ENCODE data around the gene DDX17. TPM values are rescaled to one million over a fixed set of nuclear protein-coding genes. Genes with fewer than 3 reads are reported as not detected.
A peak's percentile ranks its signal among the peaks of the same experiment; 100 is the strongest.

Gene DDX17
- total and polyA plus RNA-seq, 11 donors, result 133 to 202 (median 166) TPM

GRCh38 chr22:38442967-38443627, 63.0 kb downstream of the DDX17 start:
- WGBS, 4 donors, result 34 to 48% (median 39%) methylated on average over 13 of the region's 13 CpGs
- Histone ChIP-seq H3K9me3 (no peaks in the 10 kb centered on the region), H3K27ac (peak overlapping the region; percentile 44 to 97 (median 85)), H3K4me1 (peaks cover 0 to 45% (median 4%) of the 10 kb centered on the region in 12 donors), H3K36me3 (no peaks in the 10 kb centered on the region), H3K4me3 (peak overlapping the region in 3 of 12 donors; percentile 5 to 24 (median 12)), H3K27me3 (peaks cover 0 to 9% (median 0%) of the 10 kb centered on the region in 9 donors)
- intact Hi-C loops (cut with DNase I), result no loop called here
- peak; percentile 83 to 92 (median 85) for ATAC-seq
- DNase-seq, result peak in 4 of 5 donors; percentile 73 to 89 (median 80)
- TF ChIP-seq CTCF (IDR thresholded peaks at IDR 0.05) (no peak), POLR2A (IDR thresholded peaks at IDR 0.05) (no peak)

- H3K4me1 ChIP-seq, result peaks cover 0 to 51% (median 4%) of the 10 kb centered on the region in 12 donors
- H3K9me3 ChIP-seq, result no peaks in the 10 kb centered on the region
- DNase-seq (peak in 2 of 5 donors; percentile 56 to 75), ATAC-seq (peak; percentile 6 to 37 (median 20))
- TF ChIP-seq POLR2A (IDR thresholded peaks at IDR 0.05) (no peak), CTCF (IDR thresholded peaks at IDR 0.05) (no peak)
- H3K27ac ChIP-seq, result peak overlapping the region in 8 of 12 donors; percentile 46 to 97 (median 85)
- intact Hi-C loops (cut with DNase I), result no loop called here
- 50 to 59% (median 57%) methylated on average over 15 to 16 of the region's 16 CpGs for WGBS, 4 donors
- H3K4me3 ChIP-seq, result no peak overlapping the region
- H3K27me3 ChIP-seq, result peaks cover 0 to 9% (median 0%) of the 10 kb centered on the region in 9 donors
- H3K36me3 ChIP-seq, result no peaks in the 10 kb centered on the region
Observed at GRCh38 chr22:38441620-38442287, 64.4 kb downstream of the DDX17 start.

- intact Hi-C loops (cut with DNase I), result no loop called here
- DNase-seq (no peak), ATAC-seq (no peak)
- Histone ChIP-seq H3K36me3 (no peaks in the 10 kb centered on the region), H3K27me3 (peaks cover 0 to 9% (median 0%) of the 10 kb centered on the region in 9 donors), H3K9me3 (no peaks in the 10 kb centered on the region), H3K27ac (peak overlapping the region in 5 of 12 donors; percentile 46 to 95 (median 89)), H3K4me1 (peaks cover 0 to 56% (median 6%) of the 10 kb centered on the region in 12 donors), H3K4me3 (no peak overlapping the region)
- TF ChIP-seq CTCF (IDR thresholded peaks at IDR 0.05) (no peak), POLR2A (IDR thresholded peaks at IDR 0.05) (no peak)
- 68 to 78% (median 77%) methylated on average over 13 to 14 of the region's 14 CpGs for WGBS, 4 donors
Observed at GRCh38 chr22:38440747-38441350, 65.3 kb downstream of the DDX17 start.

- Histone ChIP-seq H3K4me3 (no peak overlapping the region), H3K27me3 (peaks cover 0 to 3% (median 0%) of the 10 kb centered on the region in 9 donors), H3K9me3 (no peaks in the 10 kb centered on the region), H3K27ac (peak overlapping the region in 3 of 12 donors; percentile 19 to 86 (median 77)), H3K4me1 (peaks cover 0 to 49% (median 7%) of the 10 kb centered on the region in 12 donors), H3K36me3 (no peaks in the 10 kb centered on the region)
- TF ChIP-seq POLR2A (IDR thresholded peaks at IDR 0.05) (no peak), CTCF (IDR thresholded peaks at IDR 0.05) (no peak)
- peak in 1 of 5 donors; percentile 15 for DNase-seq
- WGBS, 4 donors, result 88 to 95% (median 94%) methylated on average over 9 of the region's 9 CpGs
- intact Hi-C loops (cut with DNase I), result no loop called here
- no peak for ATAC-seq
Observed at GRCh38 chr22:38437416-38437815, 68.7 kb downstream of the DDX17 start.

Data from heart left ventricle (tissue), 16 donors.